Measurements from ENCODE around the gene THOC1. TPM values are rescaled to one million over a fixed set of nuclear protein-coding genes. Genes with fewer than 3 reads are reported as not detected.

THOC1 gene, protein sequence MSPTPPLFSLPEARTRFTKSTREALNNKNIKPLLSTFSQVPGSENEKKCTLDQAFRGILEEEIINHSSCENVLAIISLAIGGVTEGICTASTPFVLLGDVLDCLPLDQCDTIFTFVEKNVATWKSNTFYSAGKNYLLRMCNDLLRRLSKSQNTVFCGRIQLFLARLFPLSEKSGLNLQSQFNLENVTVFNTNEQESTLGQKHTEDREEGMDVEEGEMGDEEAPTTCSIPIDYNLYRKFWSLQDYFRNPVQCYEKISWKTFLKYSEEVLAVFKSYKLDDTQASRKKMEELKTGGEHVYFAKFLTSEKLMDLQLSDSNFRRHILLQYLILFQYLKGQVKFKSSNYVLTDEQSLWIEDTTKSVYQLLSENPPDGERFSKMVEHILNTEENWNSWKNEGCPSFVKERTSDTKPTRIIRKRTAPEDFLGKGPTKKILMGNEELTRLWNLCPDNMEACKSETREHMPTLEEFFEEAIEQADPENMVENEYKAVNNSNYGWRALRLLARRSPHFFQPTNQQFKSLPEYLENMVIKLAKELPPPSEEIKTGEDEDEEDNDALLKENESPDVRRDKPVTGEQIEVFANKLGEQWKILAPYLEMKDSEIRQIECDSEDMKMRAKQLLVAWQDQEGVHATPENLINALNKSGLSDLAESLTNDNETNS
- 100 to 1,000 TPM in 1 of 4 donors, 10 to 100 TPM in 3; 34.1 to 109 (median 42.5) TPM for total RNA-seq

DNA sequence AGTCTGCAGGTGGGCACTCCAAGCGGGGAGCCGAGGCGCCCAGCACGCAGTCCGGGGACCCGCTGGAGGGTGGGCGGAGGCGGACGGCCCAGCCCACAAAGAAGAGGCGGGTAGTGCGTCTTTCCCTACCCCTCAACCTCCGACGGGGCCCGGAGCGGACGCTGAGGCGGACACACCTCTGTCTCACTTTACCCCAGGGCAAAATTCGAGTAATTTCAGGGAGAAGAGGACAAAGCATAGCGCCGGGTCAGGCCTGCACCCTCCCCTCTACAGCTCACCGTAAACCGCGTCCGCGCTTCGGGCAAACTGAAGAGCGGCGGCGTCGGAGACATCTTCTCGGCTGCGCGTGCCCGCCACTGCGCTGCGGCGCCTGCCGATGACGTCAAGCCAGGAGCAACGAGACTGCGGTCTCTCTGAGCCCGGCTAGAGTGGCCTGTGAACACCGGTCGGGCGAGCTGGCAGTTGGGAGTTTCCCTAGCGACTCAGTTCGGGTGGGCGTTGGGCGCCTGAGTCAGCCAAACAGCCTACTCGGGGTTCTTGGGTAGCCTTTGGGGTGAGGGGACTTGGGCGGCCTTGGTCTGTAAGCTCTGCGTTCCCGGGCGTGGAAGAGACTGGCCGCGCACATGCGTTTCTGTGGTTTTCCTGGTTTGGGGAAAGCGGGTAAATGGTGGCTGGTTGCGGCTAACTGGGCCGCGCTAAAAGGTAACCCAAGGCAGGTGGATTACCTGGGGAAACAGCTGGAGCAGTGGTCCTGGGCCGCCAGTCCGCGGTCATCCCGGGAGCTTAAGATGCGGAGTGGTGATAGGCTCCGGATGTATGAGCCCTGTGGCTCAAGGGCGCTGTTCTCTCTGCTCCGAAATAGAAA, at the start of gene THOC1:
Gene THOC1 (minus strand): TSS at position 360 of the 865 bp plus-strand sequence. CDS start 28 bp downstream, at position 332.
- in situ Hi-C loops (cut with MboI; ENCODE audit: low pct_ligation_motif_present in 1 of 4, low pct_unique_long_range_greater_than_20kb in 1 of 4, low sequenced_read_pairs in 3 of 4): no loop called here
- intact Hi-C loops (cut with DNase I; ENCODE audit: low total_unique reads): no loop called here
- no peaks in the 10 kb centered on the region for H3K9me3 ChIP-seq
- 1% methylated on average over 64 of the region's 69 CpGs; no CpG with 5 or more reads in 1 of the 2 donors for WGBS, 2 donors (ENCODE audit: low coverage in 1 of 2)
- H3K27ac ChIP-seq: peak within 1 kb of the TSS; percentile 84 to 95 (median 92)
- H3K27me3 ChIP-seq: no peaks in the 10 kb centered on the region
- peak; percentile 95 for DNase-seq
- peak within 1 kb of the TSS; percentile 59 to 84 (median 68) for H3K4me3 ChIP-seq
- peaks cover 0 to 11% (median 3%) of the 10 kb centered on the region in 4 donors for H3K36me3 ChIP-seq
- H3K4me1 ChIP-seq: peaks cover 8 to 21% (median 18%) of the 10 kb centered on the region in 4 donors
- TF ChIP-seq POLR2AphosphoS5 (IDR thresholded peaks at IDR 0.05) (peak; percentile 92 to 96 (median 94)), EP300 (IDR thresholded peaks at IDR 0.05; ENCODE audit: low read depth) (no peak), POLR2A (IDR thresholded peaks at IDR 0.05) (peak; percentile 93)

- WGBS, 2 donors (ENCODE audit: low coverage in 1 of 2): 71 to 94% methylated on average over 1 to 6 of the region's 6 CpGs
- Histone ChIP-seq H3K27me3 (no peaks in the 10 kb centered on the region), H3K27ac (no peak overlapping the region), H3K4me3 (no peak overlapping the region), H3K36me3 (no peaks in the 10 kb centered on the region), H3K4me1 (peaks cover 0 to 10% (median 0%) of the 10 kb centered on the region in 4 donors), H3K9me3 (no peaks in the 10 kb centered on the region)
- intact Hi-C loops (cut with DNase I; ENCODE audit: low total_unique reads) (no loop called here), in situ Hi-C loops (cut with MboI; ENCODE audit: low pct_ligation_motif_present in 1 of 4, low pct_unique_long_range_greater_than_20kb in 1 of 4, low sequenced_read_pairs in 3 of 4) (no loop called here)
- DNase-seq: no peak
- no peak for TF ChIP-seq POLR2A (IDR thresholded peaks at IDR 0.05)
- TF ChIP-seq EP300 (IDR thresholded peaks at IDR 0.05; ENCODE audit: low read depth): no peak
- no peak for TF ChIP-seq POLR2AphosphoS5 (IDR thresholded peaks at IDR 0.05)
- no peak for TF ChIP-seq CTCF (IDR thresholded peaks at IDR 0.05)
Observed at GRCh38 chr18:317618-318017, 49.8 kb upstream of the THOC1 start.

DNA sequence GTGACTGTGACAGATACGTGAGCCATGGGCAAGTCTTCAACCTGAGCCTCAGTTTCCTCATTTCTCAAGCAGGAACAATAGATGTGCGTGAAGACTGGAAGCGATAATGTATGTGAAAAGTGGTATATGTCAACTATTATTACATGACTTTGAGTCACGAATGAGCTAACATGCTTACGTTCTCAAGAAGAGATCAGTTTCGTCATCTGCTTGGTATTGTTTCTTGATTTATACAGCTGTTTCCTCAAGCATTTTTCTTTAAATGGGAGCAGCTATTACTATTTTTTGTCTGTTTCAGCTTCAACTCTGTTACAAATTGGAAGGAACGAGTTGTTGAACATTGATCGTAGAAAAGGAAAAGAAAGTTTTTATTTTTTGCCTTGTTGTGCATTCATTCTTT, 48.5 kb upstream of the THOC1 start:
- TF ChIP-seq POLR2A (IDR thresholded peaks at IDR 0.05) (no peak), POLR2AphosphoS5 (IDR thresholded peaks at IDR 0.05) (no peak), CTCF (IDR thresholded peaks at IDR 0.05) (no peak), EP300 (IDR thresholded peaks at IDR 0.05; ENCODE audit: low read depth) (no peak)
- Histone ChIP-seq H3K4me3 (no peak overlapping the region), H3K27me3 (no peaks in the 10 kb centered on the region), H3K4me1 (no peaks in the 10 kb centered on the region), H3K27ac (no peak overlapping the region), H3K9me3 (no peaks in the 10 kb centered on the region), H3K36me3 (no peaks in the 10 kb centered on the region)
- 83% methylated on average over 8 of the region's 8 CpGs for WGBS, 2 donors (ENCODE audit: low coverage in 1 of 2)
- intact Hi-C loops (cut with DNase I; ENCODE audit: low total_unique reads): no loop called here
- in situ Hi-C loops (cut with MboI; ENCODE audit: low pct_ligation_motif_present in 1 of 4, low pct_unique_long_range_greater_than_20kb in 1 of 4, low sequenced_read_pairs in 3 of 4): no loop called here
- no peak for DNase-seq

GRCh38 chr18:313931-314330, 46.1 kb upstream of the THOC1 start:
- DNase-seq: no peak
- Histone ChIP-seq H3K27me3 (no peaks in the 10 kb centered on the region), H3K9me3 (no peaks in the 10 kb centered on the region), H3K4me1 (no peaks in the 10 kb centered on the region), H3K36me3 (no peaks in the 10 kb centered on the region), H3K4me3 (no peak overlapping the region), H3K27ac (no peak overlapping the region)
- in situ Hi-C loops (cut with MboI; ENCODE audit: low pct_ligation_motif_present in 1 of 4, low pct_unique_long_range_greater_than_20kb in 1 of 4, low sequenced_read_pairs in 3 of 4) (no loop called here), intact Hi-C loops (cut with DNase I; ENCODE audit: low total_unique reads) (no loop called here)
- TF ChIP-seq POLR2A (IDR thresholded peaks at IDR 0.05): no peak
- TF ChIP-seq EP300 (IDR thresholded peaks at IDR 0.05; ENCODE audit: low read depth): no peak
- TF ChIP-seq POLR2AphosphoS5 (IDR thresholded peaks at IDR 0.05): no peak
- TF ChIP-seq CTCF (IDR thresholded peaks at IDR 0.05): no peak

Data from transverse colon (tissue), 4 donors.